Liver (tissue), 9 donors: ENCODE data around the gene GATA6. TPM values are rescaled to one million over a fixed set of nuclear protein-coding genes. Genes with fewer than 3 reads are reported as not detected.

Source experiments
- DNase-seq: peaks from one replicate; pipeline ENCODE4 v3.0.0-alpha.2; 2017; ENCODE audit warnings: low spot score
- H3K27ac ChIP-seq, 2 donors: one replicate each; pipeline ENCODE4 v1.7.0; 2013; ENCODE audit warnings: inconsistent platforms in 2 of 2, low read length in 2 of 2, control low read depth in 1 of 2, low read depth in 1 of 2, mild to moderate bottlenecking in 1 of 2
- H3K27me3 ChIP-seq, 4 donors: one replicate each; pipeline versions ENCODE4 v1.6.1 to v1.7.0; 2013; ENCODE audit warnings: low read length in 3 of 4, inconsistent platforms in 1 of 4, mild to moderate bottlenecking in 1 of 4, moderate library complexity in 1 of 4; ENCODE audit not compliant: control insufficient read depth in 4 of 4, insufficient read depth in 4 of 4
- H3K36me3 ChIP-seq, 4 donors: one replicate each; pipeline versions ENCODE4 v1.6.1 to v1.7.0; 2013; ENCODE audit warnings: low read length in 3 of 4, mild to moderate bottlenecking in 3 of 4, low read depth in 1 of 4, moderate library complexity in 1 of 4; ENCODE audit not compliant: control insufficient read depth in 4 of 4, insufficient read depth in 3 of 4
- H3K4me1 ChIP-seq, 4 donors: one replicate each; pipeline versions ENCODE4 v1.6.1 to v1.7.0; 2013; ENCODE audit warnings: low read length in 3 of 4, mild to moderate bottlenecking in 3 of 4, moderate library complexity in 1 of 4; ENCODE audit not compliant: control insufficient read depth in 4 of 4, insufficient read depth in 4 of 4
- H3K4me3 ChIP-seq, 3 donors: one replicate each; pipeline versions ENCODE4 v1.6.1 to v1.7.0; 2013; ENCODE audit warnings: low read length in 3 of 3, control low read depth in 1 of 3, low read depth in 1 of 3, mild to moderate bottlenecking in 1 of 3
- H3K9ac ChIP-seq, 2 donors: one replicate each; pipeline ENCODE4 v1.7.0; 2013; ENCODE audit warnings: low read length in 2 of 2, mild to moderate bottlenecking in 2 of 2, moderate library complexity in 2 of 2, control low read depth in 1 of 2, low read depth in 1 of 2
- H3K9me3 ChIP-seq, 4 donors: one replicate each; pipeline versions ENCODE4 v1.6.1 to v1.7.0; 2013; ENCODE audit warnings: low read length in 3 of 4; ENCODE audit not compliant: control insufficient read depth in 4 of 4
- ATF3 ChIP-seq: IDR thresholded peaks from 2 replicates; pipeline ENCODE4 v1.6.1; 2016; ENCODE audit warnings: antibody characterized with exemption
- CTCF ChIP-seq: fragments of 150-350 bp; IDR thresholded peaks from 2 replicates; pipeline ENCODE4 v1.5.1; 2017; ENCODE audit warnings: improper control_type of control experiment, low read depth, low read length; ENCODE audit not compliant: missing input control
- EGR1 ChIP-seq, 2 donors: IDR thresholded peaks; 2 replicates each; pipeline ENCODE4 v1.6.1; 2016 to 2018; ENCODE audit warnings: antibody characterized with exemption in 2 of 2, low read depth in 2 of 2
- FOXA2 ChIP-seq: IDR thresholded peaks from 2 replicates; pipeline ENCODE4 v1.6.1; 2016; ENCODE audit warnings: antibody characterized with exemption
- GABPA ChIP-seq, 2 donors: IDR thresholded peaks in 1 of 2; conservative IDR thresholded peaks in 1 of 2; 2 replicates each; pipeline ENCODE4 v1.6.1; 2016; ENCODE audit warnings: antibody characterized with exemption in 2 of 2, mild to moderate bottlenecking in 1 of 2, moderate library complexity in 1 of 2
- HNF4A ChIP-seq, 2 donors: conservative IDR thresholded peaks; 2 replicates each; pipeline ENCODE4 v1.6.1; 2016; ENCODE audit warnings: antibody characterized with exemption in 2 of 2, mild to moderate bottlenecking in 2 of 2
- HNF4G ChIP-seq: IDR thresholded peaks from 2 replicates; pipeline ENCODE4 v1.6.1; 2016; ENCODE audit warnings: antibody characterized with exemption
- JUND ChIP-seq, 2 donors: IDR thresholded peaks; 2 replicates each; pipeline ENCODE4 v1.6.1; 2016; ENCODE audit warnings: antibody characterized with exemption in 2 of 2
- MAX ChIP-seq: IDR thresholded peaks from 2 replicates; pipeline ENCODE4 v1.6.1; 2016; ENCODE audit warnings: antibody characterized with exemption
- NR2F2 ChIP-seq: IDR thresholded peaks from 2 replicates; pipeline ENCODE4 v1.6.1; 2016; ENCODE audit warnings: antibody characterized with exemption
- RAD21 ChIP-seq, 2 donors: IDR thresholded peaks; 2 replicates each; pipeline ENCODE4 v1.6.1; 2016; ENCODE audit warnings: antibody characterized with exemption in 2 of 2, mild to moderate bottlenecking in 2 of 2
- REST ChIP-seq: IDR thresholded peaks from 2 replicates; pipeline ENCODE4 v1.6.1; 2016; ENCODE audit warnings: antibody characterized with exemption, mild to moderate bottlenecking
- RXRA ChIP-seq, 2 donors: IDR thresholded peaks; 2 replicates each; pipeline ENCODE4 v1.6.1; 2017 to 2018; ENCODE audit warnings: antibody characterized with exemption in 2 of 2, mild to moderate bottlenecking in 1 of 2
- SP1 ChIP-seq: IDR thresholded peaks from 2 replicates; pipeline ENCODE4 v1.6.1; 2018; ENCODE audit warnings: antibody characterized with exemption, mild to moderate bottlenecking
- TAF1 ChIP-seq: conservative IDR thresholded peaks from 2 replicates; pipeline ENCODE4 v1.6.1; 2016; ENCODE audit warnings: antibody characterized with exemption, mild to moderate bottlenecking
- YY1 ChIP-seq: IDR thresholded peaks from 2 replicates; pipeline ENCODE4 v1.6.1; 2016; ENCODE audit warnings: antibody characterized with exemption, mild to moderate bottlenecking
- ZBTB33 ChIP-seq: IDR thresholded peaks from 2 replicates; pipeline ENCODE4 v1.6.1; 2016; ENCODE audit warnings: antibody characterized with exemption
- WGBS: extraction: QIAGEN DNeasy Blood & Tissue Kit; methylation state at CpG from one replicate; pipeline ENCODE4 v1.1.7; 2013; 5-methylcytosine and 5-hydroxymethylcytosine counted together
- polyA plus RNA-seq, 2 donors: library from polyadenylated mRNA; stranded (reverse) in 1 of 2; unstranded in 1 of 2; fragments of 200-250 nt in 1 of 2; fragments of >200 nt in 1 of 2; fragmentation: Nextera tagmentation in 1 of 2; extraction: Ambion mirVana in 1 of 2; gene quantifications; one replicate each; pipeline versions ENCODE4 v1.2.1 to v1.2.3, GENCODE V29; 2013 to 2015
- total RNA-seq, 2 donors: library from RNA; depleted of rRNA; stranded (reverse); fragments of >200 nt; gene quantifications; one replicate each; pipeline ENCODE4 v1.2.3, GENCODE V29; 2014
- donor health status: healthy.
- donor health status: healthy.
- donor health status: healthy.
- donor health status: healthy.
- donor health status: healthy.

GATA6 gene
- total and polyA plus RNA-seq, 4 donors: 1.8 to 6.6 (median 4.9) TPM

GRCh38 chr18:22136395-22136794, 33.0 kb upstream of the GATA6 start (continued):
- no peak for TF ChIP-seq CTCF
- no peak for TF ChIP-seq YY1
- TF ChIP-seq ATF3: no peak

GRCh38 chr18:22141211-22141610, 28.2 kb upstream of the GATA6 start:
- Histone ChIP-seq H3K36me3 (no peaks in the 10 kb centered on the region), H3K27ac (no peak overlapping the region), H3K4me1 (peaks cover 0 to 3% (median 0%) of the 10 kb centered on the region in 4 donors), H3K9ac (no peak overlapping the region), H3K9me3 (no peaks in the 10 kb centered on the region), H3K27me3 (no peaks in the 10 kb centered on the region), H3K4me3 (no peak overlapping the region)
- TF ChIP-seq MAX (no peak), RXRA (IDR thresholded peaks at IDR 0.05) (no peak), EGR1 (IDR thresholded peaks at IDR 0.05; ENCODE audit: low read depth in 2 of 2) (no peak), FOXA2 (no peak), NR2F2 (no peak), HNF4G (no peak), TAF1 (no peak), ATF3 (no peak), REST (no peak), HNF4A (conservative IDR thresholded peaks at IDR 0.05) (no peak), JUND (IDR thresholded peaks at IDR 0.05) (no peak), RAD21 (IDR thresholded peaks at IDR 0.05) (no peak), ZBTB33 (no peak), CTCF (no peak), GABPA (IDR thresholded peaks at IDR 0.05 in 1 of 2, conservative IDR thresholded peaks at IDR 0.05 in 1 of 2) (no peak), SP1 (no peak), YY1 (no peak)
- WGBS: 90% methylated on average over 4 of the region's 4 CpGs
- DNase-seq: no peak
